H9 (cell line): ENCODE measurements around the gene SPTBN2. TPM values are rescaled to one million over a fixed set of nuclear protein-coding genes. Genes with fewer than 3 reads are reported as not detected.

Experiments
- DNase-seq: peaks from one replicate; pipeline ENCODE4 v3.0.0-alpha.2; 2017
- H2AFZ ChIP-seq: one replicate; pipeline ENCODE4 v1.6.1; 2013; ENCODE audit warnings: mild to moderate bottlenecking, low read length, control low read depth, moderate library complexity
- H2AK5ac ChIP-seq: 2 replicates; pipeline ENCODE4 v1.6.1; 2013; ENCODE audit warnings: low read length, control low read depth, mixed read lengths; ENCODE audit not compliant: insufficient read length
- H2BK120ac ChIP-seq: one replicate; pipeline ENCODE4 v1.6.1; 2013; ENCODE audit warnings: low read depth, mild to moderate bottlenecking, low read length, control low read depth, inconsistent platforms; ENCODE audit not compliant: poor library complexity, severe bottlenecking
- H2BK12ac ChIP-seq: 2 replicates; pipeline ENCODE4 v1.6.1; 2013; ENCODE audit warnings: low read length, control low read depth, mixed read lengths, low read depth; ENCODE audit not compliant: insufficient read length
- H2BK15ac ChIP-seq: 2 replicates; pipeline ENCODE4 v1.6.1; 2013; ENCODE audit warnings: low read depth, low read length, control low read depth
- H2BK20ac ChIP-seq: one replicate; pipeline ENCODE4 v1.6.1; 2013; ENCODE audit warnings: low read depth, mild to moderate bottlenecking, low read length, control low read depth, inconsistent platforms; ENCODE audit not compliant: poor library complexity, severe bottlenecking
- H2BK5ac ChIP-seq: 2 replicates; pipeline ENCODE4 v1.6.1; 2013; ENCODE audit warnings: low read length, control low read depth, mixed read lengths; ENCODE audit not compliant: insufficient read length
- H3K14ac ChIP-seq: 2 replicates; pipeline ENCODE4 v1.6.1; 2013; ENCODE audit warnings: low read length, control low read depth; ENCODE audit not compliant: insufficient read depth
- H3K18ac ChIP-seq: 2 replicates; pipeline ENCODE4 v1.6.1; 2013; ENCODE audit warnings: low read depth, mild to moderate bottlenecking, mixed read lengths, low read length, control low read depth; ENCODE audit not compliant: insufficient read length
- H3K23ac ChIP-seq: 2 replicates; pipeline ENCODE4 v1.6.1; 2013; ENCODE audit warnings: low read length, control low read depth, mixed read lengths, low read depth; ENCODE audit not compliant: insufficient read length
- H3K23me2 ChIP-seq: 2 replicates; pipeline ENCODE4 v1.6.1; 2013; ENCODE audit warnings: low read depth, mild to moderate bottlenecking, mixed read lengths, low read length, control low read depth; ENCODE audit not compliant: insufficient read length, poor library complexity, severe bottlenecking
- H3K27ac ChIP-seq: 2 replicates; pipeline ENCODE4 v1.5.1; 2013; ENCODE audit warnings: low read length, control low read depth, mixed read lengths, low read depth; ENCODE audit not compliant: insufficient read length
- H3K27me3 ChIP-seq: 2 replicates; pipeline ENCODE4 v1.6.1; 2013; ENCODE audit warnings: low read length, control low read depth, inconsistent platforms; ENCODE audit not compliant: insufficient read depth
- H3K4ac ChIP-seq: 2 replicates; pipeline ENCODE4 v1.6.1; 2013; ENCODE audit warnings: low read depth, mild to moderate bottlenecking, control low read depth, inconsistent platforms, low read length, moderate library complexity
- H3K4me1 ChIP-seq: 2 replicates; pipeline ENCODE4 v1.6.1; 2013; ENCODE audit warnings: low read length, control low read depth, inconsistent platforms; ENCODE audit not compliant: insufficient read depth
- H3K4me2 ChIP-seq: 2 replicates; pipeline ENCODE4 v1.6.1; 2013; ENCODE audit warnings: low read length, control low read depth, mixed read lengths; ENCODE audit not compliant: insufficient read length, insufficient read depth
- H3K56ac ChIP-seq: 2 replicates; pipeline ENCODE4 v1.6.1; 2013; ENCODE audit warnings: low read depth, mild to moderate bottlenecking, mixed read lengths, low read length, control low read depth; ENCODE audit not compliant: insufficient read length
- H3K79me1 ChIP-seq: 2 replicates; pipeline ENCODE4 v1.6.1; 2013; ENCODE audit warnings: low read depth, mild to moderate bottlenecking, moderate library complexity, low read length, control low read depth, inconsistent platforms; ENCODE audit not compliant: insufficient read depth, poor library complexity, severe bottlenecking
- H3K79me2 ChIP-seq: 2 replicates; pipeline ENCODE4 v1.6.1; 2013; ENCODE audit warnings: low read length, control low read depth, inconsistent platforms; ENCODE audit not compliant: insufficient read depth
- H3K9ac ChIP-seq: 2 replicates; pipeline ENCODE4 v1.6.1; 2013; ENCODE audit warnings: low read length, control low read depth, mixed read lengths; ENCODE audit not compliant: insufficient read length; ENCODE audit errors: extremely low read depth
- H3K9me3 ChIP-seq: one replicate; pipeline ENCODE4 v1.6.1; 2013; ENCODE audit warnings: low read depth, low read length, inconsistent platforms; ENCODE audit not compliant: control insufficient read depth
- H3T11ph ChIP-seq: one replicate; pipeline ENCODE4 v1.6.1; 2013; ENCODE audit warnings: mild to moderate bottlenecking, low read length, control low read depth, inconsistent platforms
- H4K20me1 ChIP-seq: one replicate; pipeline ENCODE4 v1.6.1; 2013; ENCODE audit not compliant: control insufficient read depth, insufficient read length, insufficient read depth
- H4K5ac ChIP-seq: 2 replicates; pipeline ENCODE4 v1.6.1; 2013; ENCODE audit warnings: low read depth, mild to moderate bottlenecking, mixed read lengths, low read length, control low read depth; ENCODE audit not compliant: insufficient read length
- H4K8ac ChIP-seq: replicated peaks from 2 replicates; pipeline ENCODE4 v1.6.1; 2013; ENCODE audit warnings: low read length, control low read depth, mixed read lengths, low read depth; ENCODE audit not compliant: insufficient read length
- H4K91ac ChIP-seq: 2 replicates; pipeline ENCODE4 v1.6.1; 2013; ENCODE audit warnings: low read depth, mild to moderate bottlenecking, moderate library complexity, mixed read lengths, low read length, control low read depth; ENCODE audit not compliant: insufficient read length
- H3K27ac Mint-ChIP-seq, 3 experiments: 2 replicates in 2 of 3; 3 replicates in 1 of 3; pipeline ENCODE4 v1.8.0; 2020 to 2021; ENCODE audit warnings: mixed read lengths in 3 of 3, mild to moderate bottlenecking in 1 of 3, moderate library complexity in 1 of 3
- H3K27me3 Mint-ChIP-seq: 2 replicates; pipeline ENCODE4 v1.8.0; 2021; ENCODE audit warnings: low read depth, mild to moderate bottlenecking, moderate library complexity, mixed read lengths
- H3K36me3 Mint-ChIP-seq, 3 experiments: 2 replicates in 2 of 3; 3 replicates in 1 of 3; pipeline ENCODE4 v1.8.0; 2020 to 2021; ENCODE audit warnings: low read depth in 3 of 3, mixed read lengths in 3 of 3; ENCODE audit not compliant: insufficient read depth in 1 of 3
- H3K4me1 Mint-ChIP-seq, 2 experiments: 2 replicates each; pipeline ENCODE4 v1.8.0; 2020; ENCODE audit warnings: mixed read lengths in 2 of 2
- H3K4me3 Mint-ChIP-seq, 2 experiments: 2 replicates in 1 of 2; 3 replicates in 1 of 2; pipeline ENCODE4 v1.8.0; 2020 to 2021; ENCODE audit warnings: mild to moderate bottlenecking in 2 of 2, mixed read lengths in 2 of 2, moderate library complexity in 1 of 2
- H3K9me3 Mint-ChIP-seq, 2 experiments: 2 replicates in 1 of 2; 3 replicates in 1 of 2; pipeline ENCODE4 v1.8.0; 2020; ENCODE audit warnings: mild to moderate bottlenecking in 2 of 2, mixed read lengths in 2 of 2, moderate library complexity in 1 of 2
- WGBS: extraction: QIAGEN DNeasy Blood & Tissue Kit; methylation state at CpG from one replicate; pipeline ENCODE4 v1.1.7; 2013; ENCODE audit warnings: missing lambda C conversion rate, low lambda C conversion rate, mixed read lengths; ENCODE audit not compliant: insufficient read length; ENCODE audit errors: extremely low coverage; 5-methylcytosine and 5-hydroxymethylcytosine counted together
- total RNA-seq: library from RNA; stranded (reverse); gene quantifications from 2 replicates; pipeline ENCODE4 v1.2.1, GENCODE V29; 2021
- TF ChIP-seq, protein P1 (sequence below): fragments of 200-600 bp; sonication (generic); conservative IDR thresholded peaks from 3 replicates; pipeline ENCODE4 v1.8.0; 2021; ENCODE audit warnings: antibody characterized with exemption, mild to moderate bottlenecking

SPTBN2 gene
- total RNA-seq, 1 experiment from 2014 or later: 80.4 TPM

- H3K79me2 ChIP-seq: no peaks in the 10 kb centered on the region
- H4K20me1 ChIP-seq: no peaks in the 10 kb centered on the region
- no peak overlapping the region for H4K5ac ChIP-seq
- H3K56ac ChIP-seq: no peak overlapping the region
- H4K91ac ChIP-seq: no peak overlapping the region
- no peak overlapping the region for H2BK120ac ChIP-seq
- no peaks in the 10 kb centered on the region for H3K4me1 ChIP-seq
- Mint-ChIP-seq H3K4me3 (no peak overlapping the region), H3K27me3 (no peaks in the 10 kb centered on the region; the same call in 1 of the 2 replicates), H3K4me1 (peaks cover 6% of the 10 kb centered on the region in 2 experiments), H3K9me3 (no peaks in the 10 kb centered on the region), H3K36me3 (peaks cover 11 to 49% (median 48%) of the 10 kb centered on the region in 3 experiments), H3K27ac (peak overlapping the region in 1 of 3 experiments; percentile 20; a peak in 3 of 7 replicates)
- H3K27me3 ChIP-seq: no peaks in the 10 kb centered on the region
- H3K23ac ChIP-seq: no peak overlapping the region
- no peak overlapping the region for H2BK20ac ChIP-seq
- H2AK5ac ChIP-seq: no peak overlapping the region
- H3K14ac ChIP-seq: no peak overlapping the region
- no peak overlapping the region for H3K4me2 ChIP-seq
- TF ChIP-seq, protein P1, sequence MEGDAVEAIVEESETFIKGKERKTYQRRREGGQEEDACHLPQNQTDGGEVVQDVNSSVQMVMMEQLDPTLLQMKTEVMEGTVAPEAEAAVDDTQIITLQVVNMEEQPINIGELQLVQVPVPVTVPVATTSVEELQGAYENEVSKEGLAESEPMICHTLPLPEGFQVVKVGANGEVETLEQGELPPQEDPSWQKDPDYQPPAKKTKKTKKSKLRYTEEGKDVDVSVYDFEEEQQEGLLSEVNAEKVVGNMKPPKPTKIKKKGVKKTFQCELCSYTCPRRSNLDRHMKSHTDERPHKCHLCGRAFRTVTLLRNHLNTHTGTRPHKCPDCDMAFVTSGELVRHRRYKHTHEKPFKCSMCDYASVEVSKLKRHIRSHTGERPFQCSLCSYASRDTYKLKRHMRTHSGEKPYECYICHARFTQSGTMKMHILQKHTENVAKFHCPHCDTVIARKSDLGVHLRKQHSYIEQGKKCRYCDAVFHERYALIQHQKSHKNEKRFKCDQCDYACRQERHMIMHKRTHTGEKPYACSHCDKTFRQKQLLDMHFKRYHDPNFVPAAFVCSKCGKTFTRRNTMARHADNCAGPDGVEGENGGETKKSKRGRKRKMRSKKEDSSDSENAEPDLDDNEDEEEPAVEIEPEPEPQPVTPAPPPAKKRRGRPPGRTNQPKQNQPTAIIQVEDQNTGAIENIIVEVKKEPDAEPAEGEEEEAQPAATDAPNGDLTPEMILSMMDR: no peak
- no peak overlapping the region for H3K27ac ChIP-seq
- no peak overlapping the region for H3T11ph ChIP-seq
- H3K4ac ChIP-seq: no peak overlapping the region
- no CpG with 5 or more reads among the region's 8 CpGs for WGBS
- H4K8ac ChIP-seq: no peak overlapping the region
- H3K79me1 ChIP-seq: no peaks in the 10 kb centered on the region
- H2BK5ac ChIP-seq: no peak overlapping the region
- no peak overlapping the region for H3K18ac ChIP-seq
- DNase-seq: no peak
- no peak overlapping the region for H2BK12ac ChIP-seq
- no peak overlapping the region for H2BK15ac ChIP-seq
- H3K9ac ChIP-seq: no peak overlapping the region
- no peaks in the 10 kb centered on the region for H3K23me2 ChIP-seq
- no peak overlapping the region for H2AFZ ChIP-seq
- no peaks in the 10 kb centered on the region for H3K9me3 ChIP-seq
These were observed 45.1 kb downstream of the SPTBN2 start for GRCh38 chr11:66683877-66684276.
